Muscle layer of colon (tissue), 2 donors: ENCODE data around the gene FAM114A2.

Source experiments
- H3K27ac ChIP-seq: one replicate; pipeline ENCODE4 v1.7.0; 2013; ENCODE audit warnings: low read depth, mild to moderate bottlenecking, low read length, moderate library complexity
- H3K27me3 ChIP-seq, 2 donors: one replicate each; pipeline ENCODE4 v1.7.0; 2013; ENCODE audit warnings: low read length in 2 of 2, mild to moderate bottlenecking in 2 of 2; ENCODE audit not compliant: insufficient read depth in 2 of 2, control insufficient read depth in 1 of 2
- H3K36me3 ChIP-seq: one replicate; pipeline ENCODE4 v1.7.0; 2013; ENCODE audit warnings: mild to moderate bottlenecking, low read length; ENCODE audit not compliant: insufficient read depth
- H3K4me1 ChIP-seq: one replicate; pipeline ENCODE4 v1.7.0; 2013; ENCODE audit warnings: mild to moderate bottlenecking, low read length; ENCODE audit not compliant: insufficient read depth
- H3K4me3 ChIP-seq, 2 donors: one replicate each; pipeline ENCODE4 v1.7.0; 2013; ENCODE audit warnings: low read length in 2 of 2, low read depth in 1 of 2, mild to moderate bottlenecking in 1 of 2, moderate library complexity in 1 of 2
- H3K9ac ChIP-seq: one replicate; pipeline ENCODE4 v1.7.0; 2013; ENCODE audit warnings: low read length
- H3K9me3 ChIP-seq: one replicate; pipeline ENCODE4 v1.7.0; 2013; ENCODE audit warnings: mild to moderate bottlenecking, low read length
- donor health status: abdominal sarcoma.
- donor health status: Adenocarcinoma of cecum.

Gene FAM114A2

DNA sequence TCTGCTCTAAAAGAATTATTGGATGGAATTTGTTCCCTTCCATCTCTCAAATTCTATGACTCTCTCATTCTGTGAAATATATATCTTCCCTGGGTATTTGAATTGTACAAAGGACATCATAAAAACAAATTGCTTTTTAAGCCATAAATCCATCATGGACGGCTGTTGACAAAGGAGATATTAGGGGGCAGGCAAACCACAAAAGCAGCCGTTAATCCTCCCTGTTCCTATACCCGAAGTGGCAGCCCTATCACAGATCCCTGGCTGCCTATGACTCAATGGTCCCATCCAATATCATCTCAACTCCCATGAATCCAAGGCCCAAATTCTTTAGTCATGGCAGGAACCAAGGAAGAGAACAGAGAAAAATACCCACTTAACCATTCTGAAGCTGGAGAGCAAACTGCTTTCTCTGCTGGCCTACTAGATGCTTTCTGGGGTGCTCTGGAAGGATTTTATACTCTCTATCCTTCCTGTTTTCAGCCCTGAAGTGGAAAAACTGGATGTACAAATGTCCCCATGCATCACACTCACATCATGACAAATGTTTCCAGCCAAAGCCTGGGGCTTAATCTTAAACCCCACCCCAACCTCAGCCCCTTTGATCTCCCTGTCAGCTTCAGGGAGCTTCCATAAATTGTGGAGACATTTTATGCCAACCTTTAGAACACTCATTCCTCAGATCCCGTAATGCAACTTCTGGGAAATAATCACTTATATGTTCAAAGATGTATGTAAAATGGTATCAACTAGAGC, 59.5 kb downstream of the FAM114A2 start:
- H3K27me3 ChIP-seq, result no peaks in the 10 kb centered on the region
- H3K36me3 ChIP-seq, result no peaks in the 10 kb centered on the region
- H3K9ac ChIP-seq, result no peak overlapping the region
- no peaks in the 10 kb centered on the region for H3K4me1 ChIP-seq
- no peak overlapping the region for H3K4me3 ChIP-seq
- H3K9me3 ChIP-seq, result no peaks in the 10 kb centered on the region
- no peak overlapping the region for H3K27ac ChIP-seq

DNA sequence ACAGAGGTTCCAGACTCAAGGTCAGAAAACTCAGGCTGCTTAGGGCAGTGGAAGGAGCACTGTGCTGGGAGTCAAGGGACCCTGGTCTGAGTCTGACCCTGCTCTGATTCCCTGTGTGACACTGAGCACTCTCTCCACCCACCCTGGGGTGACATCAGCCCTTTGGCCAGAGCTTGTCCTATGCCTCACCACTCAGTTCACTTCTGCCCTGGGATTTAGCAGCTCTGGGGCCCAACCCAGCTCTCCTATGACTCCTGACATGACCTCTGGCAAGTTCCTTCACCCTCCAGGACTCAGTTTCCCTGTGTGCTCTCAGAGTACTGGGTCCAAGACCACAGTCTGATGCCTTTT, 63.9 kb downstream of the FAM114A2 start:
- no peaks in the 10 kb centered on the region for H3K4me1 ChIP-seq
- no peaks in the 10 kb centered on the region for H3K36me3 ChIP-seq
- H3K27ac ChIP-seq, result no peak overlapping the region
- no peaks in the 10 kb centered on the region for H3K27me3 ChIP-seq
- no peak overlapping the region for H3K9ac ChIP-seq
- H3K9me3 ChIP-seq, result no peaks in the 10 kb centered on the region
- no peak overlapping the region for H3K4me3 ChIP-seq

DNA sequence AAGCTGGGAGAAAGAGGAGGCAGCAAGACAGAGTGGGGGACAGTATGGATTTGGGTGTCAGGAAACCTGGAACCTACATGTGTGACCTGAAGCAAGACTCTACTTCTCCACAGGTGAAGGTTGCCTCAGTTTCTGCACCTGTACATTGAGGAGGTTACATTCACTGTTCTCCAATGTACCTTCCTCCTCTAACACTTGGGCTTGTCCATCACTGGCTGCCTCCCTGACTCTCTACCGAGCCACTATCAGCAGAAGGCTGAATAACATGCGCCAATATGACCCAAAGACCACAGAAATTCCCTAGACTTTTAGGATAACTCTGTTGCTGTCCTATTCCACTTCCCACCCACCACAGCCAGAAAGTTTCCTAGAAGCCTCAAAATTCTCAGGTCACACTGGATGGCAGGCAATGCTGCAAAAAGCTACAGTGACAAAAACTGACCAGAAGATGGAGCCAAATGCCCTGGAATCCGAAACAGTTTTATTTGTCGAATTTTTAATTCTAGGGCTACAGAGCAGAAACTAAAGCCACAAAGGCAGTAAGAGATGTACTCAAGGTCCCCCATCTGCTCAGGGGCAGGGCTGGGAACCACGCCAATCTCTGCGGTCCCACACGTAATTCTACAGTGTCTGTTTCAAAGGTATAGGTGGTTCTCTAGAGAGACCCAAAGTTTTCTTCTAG, 64.4 kb downstream of the FAM114A2 start:
- no peak overlapping the region for H3K27ac ChIP-seq
- no peak overlapping the region for H3K9ac ChIP-seq
- no peaks in the 10 kb centered on the region for H3K9me3 ChIP-seq
- H3K36me3 ChIP-seq, result no peaks in the 10 kb centered on the region
- H3K27me3 ChIP-seq, result no peaks in the 10 kb centered on the region
- no peak overlapping the region for H3K4me3 ChIP-seq
- H3K4me1 ChIP-seq, result no peaks in the 10 kb centered on the region

DNA sequence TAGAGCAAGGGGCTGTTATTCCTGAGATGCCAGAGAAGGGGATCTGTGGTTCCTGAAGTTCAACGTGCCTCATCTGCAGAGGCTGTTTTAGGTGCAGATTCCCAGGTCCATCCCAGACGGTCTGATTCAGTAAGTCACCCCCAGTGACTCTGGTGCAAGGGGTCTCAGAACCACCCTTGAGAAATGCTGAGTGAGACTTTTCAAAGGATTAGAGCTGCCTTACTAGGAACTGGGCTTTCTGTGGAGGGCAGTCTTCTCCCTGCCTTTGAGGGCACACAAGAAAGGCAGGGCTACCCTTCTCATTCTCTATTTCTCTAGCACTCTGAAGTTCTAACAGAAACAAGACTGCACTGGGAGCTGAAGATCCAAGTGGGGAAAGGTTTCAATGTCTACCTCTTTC, 66.5 kb downstream of the FAM114A2 start:
- Histone ChIP-seq H3K36me3 (no peaks in the 10 kb centered on the region), H3K27me3 (no peaks in the 10 kb centered on the region), H3K4me1 (no peaks in the 10 kb centered on the region), H3K9me3 (no peaks in the 10 kb centered on the region), H3K9ac (no peak overlapping the region), H3K4me3 (no peak overlapping the region), H3K27ac (no peak overlapping the region)

DNA sequence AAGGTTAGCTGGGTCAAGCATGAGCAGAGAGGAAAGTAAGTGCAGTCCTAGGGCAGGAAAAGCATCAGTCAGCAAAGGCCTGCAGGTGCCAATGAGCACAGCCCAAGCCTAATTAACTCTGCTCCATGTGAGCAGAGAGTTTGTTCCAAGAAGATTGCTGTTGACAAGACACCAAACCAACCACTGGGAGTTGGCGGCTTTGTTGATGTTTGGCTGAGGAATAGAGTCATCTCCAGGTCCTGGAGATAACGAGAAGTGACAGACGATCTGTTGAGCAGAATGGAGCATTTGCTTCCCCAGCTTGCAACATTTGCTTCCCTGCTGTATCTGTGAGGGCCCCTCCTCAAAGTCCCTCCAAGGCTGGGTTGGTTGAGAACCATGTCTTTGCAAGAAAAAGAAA, 68.2 kb downstream of the FAM114A2 start:
- H3K9me3 ChIP-seq, result no peaks in the 10 kb centered on the region
- H3K36me3 ChIP-seq, result no peaks in the 10 kb centered on the region
- no peak overlapping the region for H3K9ac ChIP-seq
- H3K27ac ChIP-seq, result no peak overlapping the region
- no peaks in the 10 kb centered on the region for H3K4me1 ChIP-seq
- peaks cover 0 to 7% of the 10 kb centered on the region in 2 donors for H3K27me3 ChIP-seq
- no peak overlapping the region for H3K4me3 ChIP-seq

DNA sequence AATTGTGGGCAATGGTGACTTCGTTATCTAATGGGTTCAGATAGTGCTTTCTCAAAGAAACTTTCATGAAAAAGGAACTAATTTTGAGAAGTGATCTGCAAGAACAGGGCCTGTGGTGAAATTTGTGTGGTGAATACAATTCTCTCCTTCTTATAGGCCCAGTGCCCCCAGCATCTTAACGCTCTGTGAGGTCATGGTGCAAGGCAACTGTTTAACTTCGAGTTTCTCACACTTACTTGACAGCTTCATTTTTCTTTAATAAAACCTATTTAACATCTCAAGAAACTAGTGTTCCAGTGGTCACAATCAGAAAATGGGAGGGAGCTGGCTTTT, 69.2 kb downstream of the FAM114A2 start:
- no peaks in the 10 kb centered on the region for H3K36me3 ChIP-seq
- H3K4me1 ChIP-seq, result no peaks in the 10 kb centered on the region
- no peak overlapping the region for H3K9ac ChIP-seq
- H3K9me3 ChIP-seq, result no peaks in the 10 kb centered on the region
- peaks cover 0 to 9% of the 10 kb centered on the region in 2 donors for H3K27me3 ChIP-seq
- no peak overlapping the region for H3K27ac ChIP-seq
- H3K4me3 ChIP-seq, result no peak overlapping the region

DNA sequence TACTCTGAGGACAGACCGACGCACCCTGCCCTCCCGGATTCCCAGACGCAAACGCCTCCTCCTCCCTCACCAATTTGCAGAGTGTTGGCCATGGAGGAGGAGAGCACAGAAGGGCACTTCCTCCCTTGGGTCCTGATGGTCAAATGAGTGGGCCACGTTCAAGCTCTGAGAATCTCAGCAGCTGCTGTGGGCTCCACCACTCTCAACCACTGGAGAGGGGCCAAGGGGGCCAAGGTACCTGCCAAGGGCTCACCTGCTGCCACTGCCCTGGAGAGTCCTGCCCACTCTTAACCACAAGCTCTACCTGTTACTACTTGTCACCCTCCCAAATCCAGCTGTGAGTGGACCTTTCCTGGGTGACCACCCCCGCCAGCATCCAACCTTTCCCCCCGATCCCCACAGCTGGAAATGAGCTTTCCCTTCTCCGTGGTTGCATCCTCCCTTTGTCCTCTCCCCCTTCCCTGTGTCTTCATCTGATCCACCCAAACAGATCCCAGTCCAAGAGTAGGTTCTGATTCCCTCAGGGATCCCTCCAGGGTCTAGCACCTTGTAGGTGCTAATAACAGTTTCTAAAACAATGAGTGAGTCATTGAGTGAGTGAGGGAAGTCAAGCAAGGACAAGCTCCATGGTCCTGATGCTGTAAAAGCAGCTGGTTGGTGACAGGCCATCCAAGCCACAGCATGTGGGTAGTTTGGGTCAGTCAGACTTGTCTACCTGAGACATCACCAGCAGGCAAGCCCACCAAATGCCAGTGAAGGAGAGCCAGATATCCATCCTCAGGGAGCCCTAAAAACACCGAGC, 69.7 kb downstream of the FAM114A2 start:
- Histone ChIP-seq H3K36me3 (no peaks in the 10 kb centered on the region), H3K9me3 (no peaks in the 10 kb centered on the region), H3K4me1 (no peaks in the 10 kb centered on the region), H3K4me3 (no peak overlapping the region), H3K27me3 (peaks cover 0 to 9% of the 10 kb centered on the region in 2 donors), H3K27ac (no peak overlapping the region), H3K9ac (no peak overlapping the region)

DNA sequence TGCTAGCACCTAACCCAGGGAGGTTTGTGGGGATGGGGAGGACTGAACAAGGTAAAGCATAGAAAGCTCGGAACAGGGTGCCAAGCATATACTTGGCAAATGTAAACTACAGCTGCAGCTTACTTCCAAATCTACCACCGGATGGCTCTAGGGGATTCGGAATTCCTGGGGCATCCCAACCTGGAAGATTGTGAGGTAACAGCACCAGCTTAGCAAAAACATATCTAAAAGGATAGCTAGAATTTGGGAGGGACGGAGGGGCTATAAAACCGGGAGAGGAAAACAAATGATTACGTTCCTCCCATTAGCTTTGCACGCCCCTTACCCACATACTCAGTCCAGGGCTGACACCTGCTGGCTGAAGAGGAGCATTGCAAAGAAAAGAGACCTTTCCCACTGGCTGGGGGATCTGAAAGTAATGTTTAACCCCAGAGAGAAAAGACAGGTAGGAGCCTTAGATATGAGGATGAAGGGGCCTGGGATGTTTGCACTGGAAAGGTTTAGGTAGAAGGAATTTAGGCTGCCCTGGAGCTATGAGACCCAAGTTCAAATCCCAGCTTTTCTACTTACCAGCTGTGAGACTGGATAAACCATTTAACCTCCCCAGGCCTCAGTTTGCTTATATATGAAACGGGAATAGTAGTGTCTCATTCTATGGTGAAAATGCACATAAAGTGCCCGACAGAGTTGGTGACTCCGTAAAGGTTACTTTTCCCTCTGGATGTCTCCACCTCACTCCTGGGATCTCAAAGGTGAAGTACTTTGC, 73.6 kb downstream of the FAM114A2 start:
- H3K4me3 ChIP-seq, result no peak overlapping the region
- H3K9me3 ChIP-seq, result no peaks in the 10 kb centered on the region
- H3K9ac ChIP-seq, result no peak overlapping the region
- H3K4me1 ChIP-seq, result no peaks in the 10 kb centered on the region
- no peaks in the 10 kb centered on the region for H3K36me3 ChIP-seq
- H3K27me3 ChIP-seq, result peaks cover 0 to 9% of the 10 kb centered on the region in 2 donors
- H3K27ac ChIP-seq, result no peak overlapping the region

DNA sequence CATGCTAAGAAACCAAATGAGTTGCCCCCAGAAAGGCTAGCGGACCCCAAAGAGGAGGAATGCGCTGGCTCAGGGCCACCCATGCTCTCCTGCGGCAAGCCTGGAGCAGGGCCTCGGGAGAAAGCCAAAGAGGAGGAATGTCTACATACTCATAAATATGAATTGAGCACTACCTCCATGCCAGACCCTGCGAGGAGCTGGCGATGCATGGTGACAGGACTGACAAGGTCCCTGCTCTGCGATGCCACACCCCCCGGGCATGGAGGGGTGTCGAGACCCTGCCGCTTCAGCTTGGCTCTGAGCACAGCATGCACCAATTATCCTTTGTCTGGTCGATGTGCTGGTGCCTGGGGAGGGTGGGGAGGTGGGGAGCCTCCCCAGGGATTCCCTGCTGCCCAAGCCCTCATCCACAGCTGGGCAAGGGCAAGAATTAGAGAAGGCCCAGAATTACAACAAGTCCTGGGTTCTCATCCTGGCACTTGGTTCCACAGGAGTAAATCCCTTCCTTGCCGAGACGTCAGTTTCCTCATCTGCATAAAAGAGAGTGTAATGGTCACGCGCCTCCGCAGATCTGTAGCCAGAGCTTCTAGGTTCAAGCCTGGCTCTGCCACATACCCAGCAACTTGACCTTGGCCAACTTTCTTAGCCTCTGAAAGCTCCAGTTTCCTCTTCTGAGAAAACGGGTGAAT, 74.4 kb downstream of the FAM114A2 start:
- no peak overlapping the region for H3K27ac ChIP-seq
- no peaks in the 10 kb centered on the region for H3K4me1 ChIP-seq
- no peak overlapping the region for H3K9ac ChIP-seq
- H3K36me3 ChIP-seq, result no peaks in the 10 kb centered on the region
- peaks cover 0 to 9% of the 10 kb centered on the region in 2 donors for H3K27me3 ChIP-seq
- no peaks in the 10 kb centered on the region for H3K9me3 ChIP-seq
- no peak overlapping the region for H3K4me3 ChIP-seq

DNA sequence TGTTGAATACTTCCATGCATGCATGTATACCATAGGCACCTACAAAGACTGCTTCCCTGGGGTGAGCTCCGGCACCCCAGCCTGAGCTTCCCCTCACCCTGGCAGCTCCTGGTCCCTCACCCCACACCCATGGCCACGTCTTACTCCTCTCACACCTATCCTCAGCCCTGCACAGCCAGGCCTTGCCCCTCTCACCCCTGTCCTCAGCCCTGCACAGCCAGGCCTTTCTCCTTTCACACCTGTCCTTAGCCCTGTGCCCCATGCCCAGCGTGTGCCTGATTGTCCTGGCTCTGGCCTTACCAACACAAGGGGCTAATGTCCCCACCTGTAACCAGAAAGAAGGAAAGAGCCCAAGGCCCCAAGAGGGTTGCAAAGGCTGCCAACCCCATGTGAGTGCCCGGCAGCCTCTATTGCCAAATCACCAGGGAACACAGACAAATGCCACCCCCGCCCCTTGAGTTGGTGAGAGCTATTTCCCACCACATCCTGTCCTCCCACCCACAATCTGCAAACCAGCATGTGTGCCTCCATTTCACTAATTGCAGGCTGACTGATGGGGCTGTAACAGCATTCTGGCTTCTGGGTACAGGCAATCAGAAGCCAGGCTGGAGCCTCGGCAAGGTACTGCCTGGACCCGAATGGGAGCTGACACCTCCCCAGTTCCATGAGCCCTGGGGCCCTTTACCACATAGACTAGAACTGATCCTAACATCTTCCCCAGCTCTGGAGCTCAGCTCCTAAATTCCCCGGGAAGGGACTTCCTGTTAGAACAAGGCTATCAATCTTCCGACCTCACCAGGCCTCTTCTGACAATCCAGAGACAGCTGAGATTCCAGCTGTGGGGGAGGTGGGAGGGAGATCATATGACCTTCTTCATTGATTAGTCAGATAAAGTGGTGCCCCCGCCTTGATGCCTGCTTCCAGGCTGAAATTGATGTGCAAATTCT, 78.2 kb downstream of the FAM114A2 start:
- no peak overlapping the region for H3K9ac ChIP-seq
- no peaks in the 10 kb centered on the region for H3K9me3 ChIP-seq
- H3K27ac ChIP-seq, result no peak overlapping the region
- H3K4me1 ChIP-seq, result no peaks in the 10 kb centered on the region
- no peaks in the 10 kb centered on the region for H3K36me3 ChIP-seq
- H3K4me3 ChIP-seq, result no peak overlapping the region
- H3K27me3 ChIP-seq, result peaks cover 0 to 2% of the 10 kb centered on the region in 2 donors
